Inflammatory macrophage treated with lipopolysaccharide for 4 hours (primary cell): ENCODE data around the gene ZNF492.
"Not testable (repeated sequence)": the region's sequence is repeated elsewhere in the genome, so short reads cannot be mapped to it uniquely, and the experiment has no call there.

Experiments
- DNase-seq: peaks from one replicate; pipeline ENCODE4 v3.0.0-alpha.2; 2020

ZNF492 gene

DNA sequence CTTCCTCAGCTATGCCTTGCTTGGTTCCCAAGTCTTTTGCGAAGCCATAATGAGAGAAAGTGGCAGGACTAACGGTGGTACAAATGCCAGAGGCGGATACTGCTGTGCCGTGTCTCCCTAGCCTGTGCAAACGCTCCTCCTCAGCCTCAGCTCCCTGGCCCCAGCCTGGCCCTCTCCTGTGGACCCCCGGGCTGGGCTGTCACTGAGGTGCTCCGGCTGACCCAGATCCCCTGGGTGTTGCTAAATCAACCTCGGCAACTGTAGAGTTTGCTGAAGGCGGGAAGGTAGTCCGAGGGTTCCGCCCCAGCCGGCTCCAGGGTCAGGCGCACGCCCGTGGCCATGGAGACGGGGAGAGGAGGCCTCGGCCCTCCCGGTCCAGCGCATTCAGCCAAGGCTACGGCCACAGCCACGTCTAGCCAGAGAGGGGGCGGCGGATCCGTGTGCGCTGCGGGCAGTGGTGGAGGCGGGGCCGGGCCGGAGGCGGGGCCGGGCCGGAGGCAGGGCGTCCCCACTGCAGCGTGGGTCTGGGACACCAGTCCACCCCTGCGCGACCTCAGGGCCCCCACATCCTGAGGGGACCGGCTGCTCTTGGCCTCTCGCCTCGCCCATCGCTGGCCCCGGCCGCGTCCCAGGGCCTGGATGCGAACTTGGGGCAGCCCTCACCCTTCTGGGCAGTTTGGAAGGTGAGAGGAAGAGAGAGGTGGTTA, 16.4 kb upstream of the ZNF492 start:
- no peak for DNase-seq

DNA sequence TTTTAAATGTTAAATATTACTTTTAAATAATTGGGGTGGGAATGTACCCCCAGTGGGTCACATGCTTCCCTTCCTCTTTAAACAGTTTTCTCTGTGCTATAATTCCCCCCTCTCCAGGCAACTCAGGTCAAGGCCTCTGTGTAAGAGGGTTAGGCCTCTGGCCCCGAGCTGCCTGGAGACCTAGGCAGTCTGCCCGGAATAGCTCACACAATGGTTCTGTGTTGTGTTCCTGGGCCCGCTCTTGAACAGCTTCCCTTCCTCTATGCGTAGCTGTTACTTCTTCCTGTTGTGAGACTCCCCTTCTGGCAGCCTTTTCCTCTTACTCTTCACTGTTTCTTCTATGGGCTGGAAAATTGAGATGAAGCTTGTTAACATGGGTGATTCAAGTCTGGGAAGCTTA, 14.8 kb upstream of the ZNF492 start:
- DNase-seq = no peak

DNA sequence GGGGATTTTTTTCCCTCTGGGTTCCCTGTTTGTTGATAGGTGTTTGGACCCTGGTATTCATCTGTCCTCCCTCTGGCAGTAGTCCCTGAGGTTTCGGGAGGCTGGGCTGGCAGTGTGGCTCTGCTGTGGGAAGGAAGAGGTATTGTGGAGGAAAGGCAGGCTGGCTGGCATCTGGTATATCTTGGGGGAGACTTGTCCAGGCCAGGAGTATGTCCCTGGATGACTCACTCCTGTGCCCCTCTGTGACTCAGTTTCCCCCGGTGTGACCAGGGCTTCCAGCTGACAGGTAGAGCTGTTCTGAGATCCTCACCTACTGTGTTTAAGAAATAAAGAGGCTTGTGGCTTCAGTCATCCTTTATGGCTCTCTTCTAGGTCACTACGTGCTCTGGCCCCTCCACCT, 14.2 kb upstream of the ZNF492 start:
- DNase-seq = no peak

DNA sequence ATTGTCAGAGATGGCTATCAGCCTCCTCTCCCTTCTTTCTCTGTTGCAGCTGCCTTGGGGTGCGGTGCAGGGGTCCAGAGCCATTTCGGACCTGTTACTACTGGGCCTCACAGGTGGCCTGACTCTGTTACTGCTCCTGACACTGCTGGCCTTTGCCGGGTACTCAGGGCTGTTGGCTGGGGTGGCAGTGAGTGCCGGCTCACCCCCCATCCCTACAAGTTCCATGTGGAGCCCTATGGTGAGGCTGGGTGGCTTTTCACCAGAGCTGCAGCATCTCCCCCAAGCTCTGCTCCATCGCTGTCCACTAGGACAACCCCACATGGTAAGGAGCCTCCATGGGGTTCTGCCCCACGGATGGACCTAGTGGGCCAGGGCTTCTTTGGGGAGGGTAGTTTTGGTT, 13.7 kb upstream of the ZNF492 start:
- DNase-seq = no peak

DNA sequence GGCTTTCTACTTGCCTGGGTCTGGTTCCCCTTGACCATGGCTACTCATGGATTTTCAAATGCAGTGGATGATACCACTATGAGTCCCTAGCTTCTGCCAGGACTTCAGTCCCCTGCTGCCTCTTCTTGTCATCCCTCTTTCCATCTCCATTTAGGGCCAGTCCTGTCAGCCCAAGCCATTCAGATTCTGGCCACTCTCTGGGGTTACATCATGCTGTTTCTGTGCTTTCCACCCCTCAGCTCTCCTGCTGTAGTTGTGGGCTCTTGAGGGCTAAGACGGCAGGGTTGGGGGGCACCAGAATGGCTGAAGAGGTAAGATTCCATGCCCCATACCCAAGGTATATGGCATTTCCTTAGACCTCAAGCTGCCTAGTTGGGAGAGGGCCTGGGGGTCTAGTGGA, 13.2 kb upstream of the ZNF492 start:
- DNase-seq = no peak

DNA sequence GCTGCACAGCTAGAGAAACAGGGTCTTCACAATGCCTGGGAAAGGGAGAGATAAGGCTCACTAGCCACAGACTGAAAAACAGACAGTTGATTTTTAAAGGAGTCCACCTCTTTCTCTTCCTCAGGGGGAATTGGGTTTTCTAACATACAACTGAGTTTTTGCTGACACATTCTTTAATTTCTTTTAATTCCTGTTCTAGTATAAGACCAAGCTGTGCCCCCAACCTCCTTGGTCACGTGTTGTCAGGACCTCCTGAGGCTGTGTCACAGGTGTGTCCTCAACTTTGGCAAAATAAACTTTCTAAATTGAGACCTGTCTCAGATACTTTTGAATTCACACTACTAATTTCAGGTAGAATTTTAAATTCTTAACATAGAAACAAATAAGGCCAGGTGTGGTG, 12.1 kb upstream of the ZNF492 start:
- DNase-seq = no peak

DNA sequence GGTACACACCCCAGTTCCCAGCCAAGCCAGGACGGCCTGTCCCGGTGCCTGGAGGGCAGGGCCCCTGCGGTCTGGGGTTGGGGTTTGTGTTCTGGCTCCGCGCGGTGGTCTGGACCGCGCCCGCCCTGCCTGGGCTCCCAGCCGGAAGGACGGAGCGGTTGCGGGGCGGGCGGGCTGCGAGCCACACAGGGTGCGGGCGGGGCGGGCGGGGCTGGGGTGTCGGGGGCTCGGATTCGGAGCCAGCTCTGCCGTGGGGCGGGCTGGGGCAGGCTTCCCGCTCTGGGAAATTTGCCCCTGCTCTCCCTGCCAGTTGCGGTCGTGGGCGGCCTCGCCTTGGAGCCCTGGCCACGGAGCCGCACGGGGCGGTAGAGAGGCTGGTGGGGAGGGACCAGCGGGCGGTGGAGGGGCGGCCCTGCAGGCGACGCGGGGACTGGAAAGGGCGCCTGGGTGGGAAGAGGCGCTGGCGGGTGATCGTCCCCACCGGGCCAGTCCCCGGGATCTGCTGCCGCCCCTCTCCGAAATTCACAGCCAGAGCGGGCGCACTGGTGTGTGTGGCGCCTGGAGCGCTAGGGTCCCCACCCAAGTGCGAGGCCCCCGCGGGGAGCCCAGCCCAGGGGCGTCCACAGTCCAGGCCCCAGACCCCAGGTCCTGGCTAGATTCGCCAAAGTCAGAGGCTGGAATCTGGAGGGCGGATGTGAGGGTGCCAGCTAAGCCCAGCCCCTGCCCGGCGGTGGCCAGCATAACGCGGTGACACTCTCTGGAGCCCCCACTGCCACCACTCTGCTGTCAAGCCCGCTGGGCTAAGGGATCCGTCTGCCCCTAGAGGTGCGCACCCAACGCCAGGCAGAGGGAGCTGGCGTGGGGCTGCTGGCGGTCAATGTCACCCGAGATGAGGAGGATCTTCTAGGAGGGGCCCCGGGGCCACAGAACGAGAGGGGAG, 11.0 kb upstream of the ZNF492 start:
- DNase-seq = no peak

DNA sequence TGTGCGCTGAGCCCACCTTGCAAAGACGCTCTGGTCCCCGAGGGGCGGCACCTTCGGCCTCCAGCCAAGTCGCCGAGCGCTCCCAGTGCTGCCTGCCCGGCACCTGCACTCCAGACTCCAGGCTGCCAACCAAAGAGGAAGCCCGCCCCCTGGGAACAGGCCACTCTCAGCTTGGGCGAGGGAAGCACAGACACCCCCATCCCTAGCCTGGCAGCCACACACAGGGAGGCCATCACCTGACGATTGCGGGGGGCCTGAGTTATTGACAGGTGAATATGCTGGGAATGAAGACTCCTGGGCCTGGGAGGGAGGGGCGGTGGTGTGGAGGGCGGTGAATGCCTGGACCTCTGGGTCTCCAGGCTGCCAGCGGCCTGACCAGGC, 10.3 kb upstream of the ZNF492 start:
- DNase-seq = no peak

DNA sequence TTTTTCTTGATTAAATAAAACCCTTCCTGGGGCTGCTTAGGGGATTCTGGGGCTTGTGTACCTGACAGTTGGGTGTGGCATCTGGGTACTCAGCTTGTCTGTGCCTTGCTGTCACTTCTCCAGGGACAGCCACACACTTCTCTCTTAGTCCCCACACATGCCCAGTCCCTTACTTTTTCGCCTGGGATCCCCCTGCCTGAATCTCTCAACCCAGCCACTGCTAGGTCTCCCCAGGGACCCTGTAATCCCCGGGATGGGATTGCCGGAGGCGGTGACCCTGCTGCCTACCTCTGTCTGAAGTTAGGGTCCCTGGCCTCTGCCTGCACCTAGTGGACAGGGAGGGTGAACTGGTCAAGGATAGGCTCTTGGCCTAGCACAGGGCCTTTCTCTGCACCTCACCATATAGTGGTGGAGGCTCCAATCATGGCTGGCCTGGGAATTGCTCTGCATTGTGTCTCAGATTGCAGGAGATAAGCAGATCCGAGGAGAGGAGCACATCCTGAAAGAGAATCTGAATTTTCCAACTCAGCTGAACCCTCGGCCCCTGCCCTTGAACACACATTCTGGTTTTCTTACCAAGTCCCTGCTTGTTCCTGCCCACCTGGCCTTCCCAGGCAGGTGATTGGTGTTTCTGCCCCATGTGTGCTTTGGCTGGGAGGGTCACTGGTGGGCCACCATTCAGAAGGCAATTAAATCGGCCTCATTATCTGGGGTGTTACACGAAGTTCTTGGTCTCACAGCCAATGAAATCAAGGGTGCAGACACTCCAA, 8.7 kb upstream of the ZNF492 start:
- no peak for DNase-seq

DNA sequence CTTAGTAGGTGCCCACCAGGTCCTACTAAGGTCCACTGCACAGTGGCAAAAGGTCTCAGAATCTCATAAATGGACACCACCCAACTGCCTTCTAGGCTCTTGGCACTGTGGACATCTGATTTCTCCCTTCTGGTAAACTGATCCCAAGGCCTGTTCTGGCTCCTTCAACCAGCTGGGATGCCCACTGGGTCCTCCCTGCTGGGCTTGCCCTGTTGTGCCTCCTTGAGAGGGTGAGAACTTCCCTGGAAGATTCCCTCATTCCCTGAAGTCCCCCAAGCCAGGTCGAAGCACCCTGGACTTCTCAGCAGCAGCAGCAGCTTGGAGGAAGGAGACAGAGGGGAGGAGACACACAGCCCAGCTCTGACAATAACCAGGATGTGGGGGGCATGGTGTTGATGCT, 6.6 kb upstream of the ZNF492 start:
- no peak for DNase-seq

DNA sequence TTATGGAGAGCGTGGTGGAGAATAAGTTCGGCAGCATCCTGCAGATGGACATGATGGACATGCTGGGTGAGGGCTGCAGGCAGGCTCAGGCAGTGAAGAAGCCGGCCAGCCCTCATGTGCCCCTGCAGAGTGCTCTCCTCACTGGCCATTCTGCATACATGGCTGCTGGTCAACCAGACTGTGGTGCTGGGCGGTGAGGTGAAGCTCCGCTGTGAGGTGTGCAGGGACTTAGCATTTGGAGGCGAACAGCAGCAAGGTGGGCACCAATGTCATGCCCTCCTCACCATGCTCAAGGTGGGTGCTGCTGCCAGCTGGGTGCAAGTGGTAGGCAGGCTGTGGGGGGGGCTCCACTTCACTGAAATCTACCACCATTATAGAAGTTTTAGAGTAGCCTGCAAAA, 5.7 kb upstream of the ZNF492 start:
- no peak for DNase-seq

DNA sequence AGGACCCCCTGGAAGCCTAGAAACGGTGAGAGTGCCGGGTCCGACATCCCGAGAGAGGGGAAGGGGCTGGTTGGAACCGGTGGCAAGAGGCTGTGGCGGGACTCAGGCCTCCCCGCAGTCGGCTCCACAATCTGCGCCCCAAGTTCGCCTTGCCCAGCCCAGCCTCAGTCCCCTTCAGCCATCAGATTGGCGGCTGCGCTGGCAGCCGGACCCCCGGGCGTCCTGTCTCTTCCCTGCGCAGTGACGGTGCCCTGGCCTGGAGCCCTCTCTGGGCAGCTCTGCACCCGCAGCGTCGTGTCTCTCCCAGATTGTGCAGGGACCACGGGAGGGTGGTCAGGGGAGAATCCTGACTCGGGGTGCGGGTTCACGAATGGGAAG, 315 bp downstream of the ZNF492 start:
- no peak for DNase-seq

DNA sequence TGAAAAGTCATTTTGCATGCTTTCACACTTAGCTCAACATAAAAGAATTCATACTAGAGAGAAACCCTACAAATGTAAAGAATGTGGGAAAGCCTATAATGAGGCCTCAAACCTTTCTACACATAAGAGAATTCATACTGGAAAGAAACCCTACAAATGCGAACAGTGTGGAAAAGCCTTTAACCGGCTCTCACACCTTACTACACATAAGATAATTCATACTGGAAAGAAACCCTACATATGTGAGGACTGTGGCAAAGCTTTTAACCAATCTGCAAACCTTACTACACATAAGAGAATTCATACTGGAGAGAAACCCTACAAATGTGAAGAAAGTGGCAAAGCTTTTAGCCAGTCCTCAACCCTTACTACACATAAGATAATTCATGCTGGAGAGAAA, 51.4 kb downstream of the ZNF492 start:
- DNase-seq = not testable (repeated sequence)

DNA sequence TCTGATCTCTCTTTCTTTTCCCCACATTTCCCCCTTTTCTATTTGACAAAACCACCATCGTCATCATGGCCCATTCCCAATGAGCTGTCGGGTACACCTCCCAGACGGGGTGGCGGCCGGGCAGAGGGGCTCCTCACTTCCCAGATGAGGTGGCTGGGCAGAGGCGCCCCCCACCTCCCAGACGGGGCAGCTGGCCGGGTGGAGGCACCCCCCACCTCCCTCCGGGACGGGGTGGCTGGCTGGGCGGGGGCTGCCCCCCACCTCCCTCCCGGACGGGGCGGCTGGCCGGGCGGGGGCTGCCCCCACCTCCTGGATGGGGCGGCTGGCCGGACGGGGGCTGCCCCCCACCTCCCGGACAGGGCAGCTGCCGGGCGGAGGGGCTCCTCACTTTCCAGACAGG, 68.5 kb downstream of the ZNF492 start:
- DNase-seq = not testable (repeated sequence)

DNA sequence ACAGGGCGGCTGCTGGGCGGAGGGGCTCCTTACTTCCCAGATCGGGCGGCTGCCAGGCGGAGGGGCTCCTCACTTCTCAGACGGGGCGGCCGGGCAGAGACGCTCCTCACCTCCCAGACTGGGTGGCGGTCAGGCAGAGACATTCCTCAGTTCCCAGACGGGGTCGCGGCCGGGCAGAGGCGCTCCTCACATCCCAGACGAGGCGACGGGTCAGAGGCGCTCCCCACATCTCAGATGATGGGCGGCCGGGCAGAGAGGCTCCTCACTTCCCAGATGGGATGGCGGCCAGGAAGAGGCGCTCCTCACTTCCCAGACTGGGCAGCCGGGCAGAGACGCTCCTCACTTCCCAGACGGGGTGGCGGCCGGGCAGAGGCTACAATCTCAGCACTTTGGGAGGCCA, 69.0 kb downstream of the ZNF492 start:
- not testable (repeated sequence) for DNase-seq

DNA sequence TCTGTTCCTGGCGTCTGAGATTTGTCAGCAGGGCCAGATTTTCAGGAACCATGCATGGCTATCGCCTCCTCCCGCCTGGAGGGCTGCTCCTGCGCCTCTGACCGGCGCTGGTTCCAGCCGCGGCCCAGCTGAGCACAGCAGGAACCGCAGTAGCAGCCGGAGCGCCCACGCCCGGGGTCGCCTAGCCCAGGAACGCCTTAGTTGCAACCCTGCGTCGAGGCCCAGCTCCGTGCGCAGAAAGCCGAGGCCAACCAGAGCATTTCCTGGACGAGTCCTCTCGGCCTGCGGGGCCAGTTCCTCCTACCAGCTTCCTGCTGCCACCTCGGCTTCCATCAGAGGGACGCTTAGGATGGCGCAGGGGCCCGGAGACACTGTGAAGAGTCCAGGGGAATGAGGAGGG, 74.9 kb downstream of the ZNF492 start:
- DNase-seq = no peak
